HepG2 (cell line): ENCODE measurements around the gene RFC1. TPM values are rescaled to one million over a fixed set of nuclear protein-coding genes. Genes with fewer than 3 reads are reported as not detected.
A peak's percentile ranks its signal among the peaks of the same experiment; 100 is the strongest.

Source experiments
- ARID5B ChIP-seq: IDR thresholded peaks from 2 replicates; pipeline ENCODE4 v1.4.0; 2020; ENCODE audit warnings: mild to moderate bottlenecking, missing genetic modification reagents
- ATF4 ChIP-seq, 2 experiments: fragments of 450-650 bp in 1 of 2; sonication (generic) in 1 of 2; formaldehyde crosslinking; IDR thresholded peaks; 2 replicates each; pipeline versions ENCODE4 v1.5.0 to v1.8.0; 2020 to 2022; ENCODE audit warnings: mild to moderate bottlenecking in 1 of 2, missing genetic modification reagents in 1 of 2
- GATAD2A ChIP-seq: IDR thresholded peaks from 2 replicates; pipeline ENCODE4 v1.6.1; 2016
- GPBP1L1 ChIP-seq: sonication (generic); formaldehyde crosslinking; IDR thresholded peaks from 2 replicates; pipeline ENCODE4 v1.5.0; 2020; ENCODE audit warnings: mild to moderate bottlenecking, missing genetic modification reagents
- KLF16 ChIP-seq, 2 experiments: sonication (generic) in 1 of 2; formaldehyde crosslinking in 1 of 2; IDR thresholded peaks; 2 replicates each; pipeline versions ENCODE4 v1.6.1 to v1.8.0; 2016 to 2023; ENCODE audit warnings: missing genetic modification reagents in 2 of 2, missing compliant biosample characterization in 1 of 2
- MIER3 ChIP-seq: IDR thresholded peaks from 2 replicates; pipeline ENCODE4 v1.6.1; 2016; ENCODE audit warnings: missing compliant biosample characterization, borderline replicate concordance
- NCOR1 ChIP-seq: fragments of 200-600 bp; sonication (generic); IDR thresholded peaks from 2 replicates; pipeline ENCODE4 v1.7.0; 2017; ENCODE audit warnings: antibody characterized with exemption, low read length, borderline replicate concordance
- NR2F1 ChIP-seq, 2 experiments: fragments of 450-650 bp in 1 of 2; formaldehyde crosslinking in 1 of 2; IDR thresholded peaks; 2 replicates each; pipeline versions ENCODE4 v1.5.0 to v1.6.1; 2016 to 2020; ENCODE audit warnings: mild to moderate bottlenecking in 1 of 2, missing compliant biosample characterization in 1 of 2, missing genetic modification reagents in 1 of 2, moderate library complexity in 1 of 2
- NR2F6 ChIP-seq, 2 experiments: IDR thresholded peaks; 2 replicates each; pipeline ENCODE4 v1.6.1; 2016; ENCODE audit warnings: antibody characterized with exemption in 1 of 2, mild to moderate bottlenecking in 1 of 2
- PITX1 ChIP-seq: sonication (generic); formaldehyde crosslinking; IDR thresholded peaks from 2 replicates; pipeline ENCODE4 v1.5.1; 2020; ENCODE audit warnings: mild to moderate bottlenecking, missing genetic modification reagents
- POLR2AphosphoS5 ChIP-seq: IDR thresholded peaks from 2 replicates; pipeline ENCODE4 v1.6.1; 2012; ENCODE audit warnings: low read depth, low read length
- SKIL ChIP-seq: sonication (generic); formaldehyde crosslinking; IDR thresholded peaks from 2 replicates; pipeline ENCODE4 v1.8.0; 2022; ENCODE audit warnings: missing genetic modification reagents, mild to moderate bottlenecking, moderate library complexity, borderline replicate concordance
- WIZ ChIP-seq: sonication (generic); formaldehyde crosslinking; IDR thresholded peaks from 2 replicates; pipeline ENCODE4 v1.5.1; 2020; ENCODE audit warnings: mild to moderate bottlenecking, missing genetic modification reagents
- ZBTB21 ChIP-seq: sonication (generic); formaldehyde crosslinking; IDR thresholded peaks from 2 replicates; pipeline ENCODE4 v1.4.0; 2020; ENCODE audit warnings: missing genetic modification reagents
- ZNF33B ChIP-seq: sonication (generic); formaldehyde crosslinking; IDR thresholded peaks from 2 replicates; pipeline ENCODE4 v1.5.1; 2020; ENCODE audit warnings: mild to moderate bottlenecking, missing genetic modification reagents
- ZNF574 ChIP-seq: sonication (generic); formaldehyde crosslinking; IDR thresholded peaks from 2 replicates; pipeline ENCODE4 v1.4.0; 2020; ENCODE audit warnings: missing genetic modification reagents
- ZSCAN30 ChIP-seq: sonication (generic); formaldehyde crosslinking; IDR thresholded peaks from 2 replicates; pipeline ENCODE4 v1.5.0; 2020; ENCODE audit warnings: mild to moderate bottlenecking, missing genetic modification reagents
- polyA plus RNA-seq, 8 experiments: library from polyadenylated mRNA; depleted of rRNA in 3 of 8; stranded (reverse) in 7 of 8; unstranded in 1 of 8; fragments of >200 nt; fragmentation: Illumina TruSeq in 4 of 8; extraction: Trizol in 4 of 8; gene quantifications; 2 replicates each; pipeline versions ENCODE4 v1.2.1 to v1.2.3, GENCODE V29; 2011 to 2016; ENCODE audit warnings: low read depth in 4 of 8, missing spikeins in 1 of 8, mixed read lengths in 1 of 8; ENCODE audit not compliant: insufficient read depth in 1 of 8
- total RNA-seq, 5 experiments: library from RNA; depleted of rRNA; stranded (reverse); fragments of >200 nt; fragmentation: Illumina TruSeq; extraction: Trizol; gene quantifications; 2 replicates each; pipeline ENCODE4 v1.2.3, GENCODE V29; 2016; ENCODE audit warnings: low read depth in 1 of 5

RFC1 gene
- total and polyA plus RNA-seq, 2 of the 13 experiments (the other 11 are each of a cell fraction or from before 2014, with no cell fraction given): 15.9 to 78.8 TPM

GRCh38 chr4:39406763-39407583 lies 40.8 kb upstream of the RFC1 start, which contains the start of gene KLB (continued):
- TF ChIP-seq POLR2AphosphoS5 (peak; percentile 100), PITX1 (CRISPR knock-in tag) (peak; percentile 59; the same call in 1 of the 2 replicates), ZNF33B (CRISPR knock-in tag) (0 out of 2 replicates have a peak, but pooled peaks have one; percentile 48), ARID5B (CRISPR knock-in tag) (peak; percentile 84), WIZ (CRISPR knock-in tag) (no peak), NR2F1 (CRISPR knock-in tag; IDR thresholded peaks at IDR 0.05) (no peak), ZSCAN30 (no peak), ZNF574 (CRISPR knock-in tag) (peak; percentile 81), SKIL (CRISPR knock-in tag) (no peak), NCOR1 (peak; percentile 52; the same call in 1 of the 2 replicates), ATF4 (CRISPR knock-in tag; IDR thresholded peaks at IDR 0.05) (peak in 1 of 2 experiments; percentile 87; a peak in 2 of 4 replicates), GPBP1L1 (CRISPR knock-in tag) (no peak), MIER3 (CRISPR knock-in tag) (peak; percentile 66; the same call in 1 of the 2 replicates), NR2F6 (IDR thresholded peaks at IDR 0.05) (no peak), NR2F6 (CRISPR knock-in tag; IDR thresholded peaks at IDR 0.05) (peak; percentile 30; the same call in 1 of the 2 replicates), GATAD2A (CRISPR knock-in tag) (peak; percentile 88), KLF16 (CRISPR knock-in tag; IDR thresholded peaks at IDR 0.05) (peak in 1 of 2 experiments; percentile 77; a peak in 2 of 4 replicates), ZBTB21 (CRISPR knock-in tag) (no peak)
